Esophagus muscularis mucosa (tissue), 4 donors: ENCODE data around the gene ZNF774. TPM values are rescaled to one million over a fixed set of nuclear protein-coding genes. Genes with fewer than 3 reads are reported as not detected.

ENCODE experiments used
- DNase-seq: peaks from one replicate; pipeline ENCODE4 v3.0.0-alpha.2; 2017; ENCODE audit errors: extremely low spot score
- H3K27ac ChIP-seq, 4 donors: fragments of 200-600 bp; sonication (generic); replicated peaks in 1 of 4; 1 replicate in 3 of 4; 2 replicates in 1 of 4; pipeline ENCODE4 v1.5.1; 2016 to 2019; ENCODE audit warnings: mild to moderate bottlenecking in 1 of 4
- H3K27me3 ChIP-seq, 4 donors: fragments of 200-600 bp; sonication (generic); one replicate each; pipeline versions ENCODE4 v1.5.1 to v1.6.0; 2016 to 2019
- H3K36me3 ChIP-seq, 4 donors: fragments of 200-600 bp; sonication (generic); one replicate each; pipeline ENCODE4 v1.5.1; 2016 to 2019
- H3K4me1 ChIP-seq, 4 donors: fragments of 200-600 bp; sonication (generic); one replicate each; pipeline ENCODE4 v1.5.1; 2016 to 2019
- H3K4me3 ChIP-seq, 4 donors: fragments of 200-600 bp; sonication (generic); 1 replicate in 2 of 4; 2 replicates in 2 of 4; pipeline ENCODE4 v1.5.1; 2016 to 2019; ENCODE audit warnings: mild to moderate bottlenecking in 4 of 4, moderate library complexity in 1 of 4
- H3K9me3 ChIP-seq, 4 donors: fragments of 200-600 bp; sonication (generic); 1 replicate in 3 of 4; 2 replicates in 1 of 4; pipeline ENCODE4 v1.5.1; 2016 to 2019
- EP300 ChIP-seq: sonication (generic); formaldehyde crosslinking; IDR thresholded peaks from one replicate; pipeline ENCODE4 v1.6.1; 2017; ENCODE audit warnings: antibody characterized with exemption
- POLR2A ChIP-seq: fragments of 450-650 bp; IDR thresholded peaks from one replicate; pipeline ENCODE4 v1.6.1; 2017; ENCODE audit warnings: antibody characterized with exemption, moderate library complexity, mild to moderate bottlenecking, low read depth
- POLR2AphosphoS5 ChIP-seq, 2 donors: sonication (generic); formaldehyde crosslinking; IDR thresholded peaks; one replicate each; pipeline ENCODE4 v1.6.1; 2017; ENCODE audit warnings: antibody characterized with exemption in 2 of 2
- WGBS: methylation state at CpG from one replicate; pipeline ENCODE4 v1.1.5; 2018; 5-methylcytosine and 5-hydroxymethylcytosine counted together
- intact Hi-C: fragments of 100-400 bp; cut with DNase I; formaldehyde crosslinking; loops from one replicate; pipeline ENCODE4 v1.15.1; 2023
- total RNA-seq, 4 donors: library from RNA; depleted of rRNA; stranded (reverse); fragments of >200 nt; gene quantifications; one replicate each; pipeline versions ENCODE4 v1.1.0 to v1.2.1, GENCODE V29; 2016
- TF ChIP-seq, protein P1 (sequence below), 3 experiments: fragments of 200-600 bp in 2 of 3; fragments of 450-650 bp in 1 of 3; sonication (generic) in 2 of 3; IDR thresholded peaks; one replicate each; pipeline ENCODE4 v1.5.1; 2017 to 2019; ENCODE audit warnings: antibody characterized with exemption in 3 of 3, mild to moderate bottlenecking in 2 of 3, moderate library complexity in 1 of 3

The ZNF774 gene
- total RNA-seq, 4 donors from 2014 or later = 1.5 to 2.3 (median 1.7) TPM

DNA sequence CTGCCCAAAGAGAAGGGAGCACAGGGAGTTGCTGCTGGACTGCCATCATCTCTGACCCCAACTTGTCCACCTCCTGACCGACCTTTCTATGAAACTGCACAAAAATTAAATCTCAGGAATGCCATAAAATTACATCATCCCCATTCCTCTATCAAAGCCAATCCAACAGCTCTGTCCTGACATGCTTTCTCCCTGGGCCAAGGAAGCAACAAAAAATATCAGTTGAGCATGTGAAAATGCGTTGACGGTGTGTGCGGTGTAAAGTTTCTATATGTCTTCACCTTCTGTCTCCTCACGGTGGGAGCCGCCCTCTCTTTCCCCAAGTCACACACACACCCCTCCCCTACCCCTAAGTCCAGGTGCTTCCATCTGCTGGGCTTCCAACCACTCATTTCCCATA lies 3.6 kb upstream of the ZNF774 start:
- H3K36me3 ChIP-seq = no peaks in the 10 kb centered on the region
- no peak for TF ChIP-seq POLR2A
- no peak for TF ChIP-seq POLR2AphosphoS5 (IDR thresholded peaks at IDR 0.05)
- no peak for TF ChIP-seq EP300
- TF ChIP-seq, protein P1, sequence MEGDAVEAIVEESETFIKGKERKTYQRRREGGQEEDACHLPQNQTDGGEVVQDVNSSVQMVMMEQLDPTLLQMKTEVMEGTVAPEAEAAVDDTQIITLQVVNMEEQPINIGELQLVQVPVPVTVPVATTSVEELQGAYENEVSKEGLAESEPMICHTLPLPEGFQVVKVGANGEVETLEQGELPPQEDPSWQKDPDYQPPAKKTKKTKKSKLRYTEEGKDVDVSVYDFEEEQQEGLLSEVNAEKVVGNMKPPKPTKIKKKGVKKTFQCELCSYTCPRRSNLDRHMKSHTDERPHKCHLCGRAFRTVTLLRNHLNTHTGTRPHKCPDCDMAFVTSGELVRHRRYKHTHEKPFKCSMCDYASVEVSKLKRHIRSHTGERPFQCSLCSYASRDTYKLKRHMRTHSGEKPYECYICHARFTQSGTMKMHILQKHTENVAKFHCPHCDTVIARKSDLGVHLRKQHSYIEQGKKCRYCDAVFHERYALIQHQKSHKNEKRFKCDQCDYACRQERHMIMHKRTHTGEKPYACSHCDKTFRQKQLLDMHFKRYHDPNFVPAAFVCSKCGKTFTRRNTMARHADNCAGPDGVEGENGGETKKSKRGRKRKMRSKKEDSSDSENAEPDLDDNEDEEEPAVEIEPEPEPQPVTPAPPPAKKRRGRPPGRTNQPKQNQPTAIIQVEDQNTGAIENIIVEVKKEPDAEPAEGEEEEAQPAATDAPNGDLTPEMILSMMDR (IDR thresholded peaks at IDR 0.05) = no peak
- no peak overlapping the region for H3K27ac ChIP-seq
- H3K27me3 ChIP-seq = no peaks in the 10 kb centered on the region
- no peak overlapping the region for H3K4me3 ChIP-seq
- no peak for DNase-seq
- intact Hi-C loops = no loop called here
- WGBS = 90% methylated on average over 6 of the region's 6 CpGs
- peaks cover 9 to 14% (median 11%) of the 10 kb centered on the region in 4 donors for H3K4me1 ChIP-seq
- H3K9me3 ChIP-seq = no peaks in the 10 kb centered on the region

DNA sequence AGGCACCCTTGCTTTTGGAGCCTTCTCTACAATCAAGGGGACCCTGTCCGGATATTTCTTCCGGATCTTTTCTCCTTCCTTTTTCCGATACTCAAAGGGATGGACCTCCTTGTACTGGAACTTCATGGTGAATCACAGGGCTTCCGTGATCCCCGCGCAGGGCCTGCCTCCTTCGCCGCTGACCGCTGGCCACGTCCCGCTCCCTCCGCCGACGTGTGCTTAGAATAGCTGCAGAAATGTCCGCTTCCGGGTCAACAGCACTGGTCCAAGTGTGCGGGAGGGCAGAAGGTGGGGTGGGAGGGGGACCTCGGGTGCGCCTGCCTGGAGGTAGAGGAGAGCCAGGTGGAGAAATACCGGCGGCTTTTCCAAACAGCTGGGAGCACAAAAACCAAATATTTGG lies 3.0 kb upstream of the ZNF774 start:
- H3K27ac ChIP-seq = no peak overlapping the region
- peaks cover 9 to 14% (median 11%) of the 10 kb centered on the region in 4 donors for H3K4me1 ChIP-seq
- H3K4me3 ChIP-seq = no peak overlapping the region
- 96% methylated on average over 21 of the region's 21 CpGs for WGBS
- intact Hi-C loops = no loop called here
- no peak for DNase-seq
- TF ChIP-seq POLR2AphosphoS5 (IDR thresholded peaks at IDR 0.05) (no peak), POLR2A (no peak), EP300 (no peak)
- TF ChIP-seq, protein P1 (IDR thresholded peaks at IDR 0.05) = no peak
- no peaks in the 10 kb centered on the region for H3K9me3 ChIP-seq
- H3K27me3 ChIP-seq = no peaks in the 10 kb centered on the region
- no peaks in the 10 kb centered on the region for H3K36me3 ChIP-seq

DNA sequence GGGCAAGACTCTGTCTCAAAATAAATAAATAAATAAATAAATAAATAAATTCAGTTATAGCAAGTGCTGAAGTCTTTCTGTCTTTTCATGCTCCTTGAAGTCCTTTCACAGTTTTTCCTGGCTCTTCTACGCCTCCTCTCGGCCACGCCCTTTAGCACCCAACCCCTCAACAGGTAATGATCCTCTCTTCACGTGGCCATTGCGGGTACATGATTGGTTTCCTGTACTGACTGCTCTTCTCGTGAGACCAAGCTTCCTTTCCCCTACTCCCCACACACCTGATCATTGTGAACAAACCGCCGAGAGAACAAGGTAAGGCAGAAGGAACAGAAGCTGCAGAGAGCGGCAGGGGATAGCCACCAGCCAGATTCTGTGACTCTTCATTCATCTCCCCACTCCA lies 2.3 kb upstream of the ZNF774 start:
- DNase-seq = no peak
- TF ChIP-seq POLR2A (no peak), EP300 (no peak), POLR2AphosphoS5 (IDR thresholded peaks at IDR 0.05) (no peak)
- TF ChIP-seq, protein P1 (IDR thresholded peaks at IDR 0.05) = no peak
- no peaks in the 10 kb centered on the region for H3K27me3 ChIP-seq
- H3K4me3 ChIP-seq = no peak overlapping the region
- 86% methylated on average over 9 of the region's 9 CpGs for WGBS
- peaks cover 9 to 14% (median 11%) of the 10 kb centered on the region in 4 donors for H3K4me1 ChIP-seq
- no peaks in the 10 kb centered on the region for H3K9me3 ChIP-seq
- no peak overlapping the region for H3K27ac ChIP-seq
- H3K36me3 ChIP-seq = no peaks in the 10 kb centered on the region
- intact Hi-C loops = no loop called here

DNA sequence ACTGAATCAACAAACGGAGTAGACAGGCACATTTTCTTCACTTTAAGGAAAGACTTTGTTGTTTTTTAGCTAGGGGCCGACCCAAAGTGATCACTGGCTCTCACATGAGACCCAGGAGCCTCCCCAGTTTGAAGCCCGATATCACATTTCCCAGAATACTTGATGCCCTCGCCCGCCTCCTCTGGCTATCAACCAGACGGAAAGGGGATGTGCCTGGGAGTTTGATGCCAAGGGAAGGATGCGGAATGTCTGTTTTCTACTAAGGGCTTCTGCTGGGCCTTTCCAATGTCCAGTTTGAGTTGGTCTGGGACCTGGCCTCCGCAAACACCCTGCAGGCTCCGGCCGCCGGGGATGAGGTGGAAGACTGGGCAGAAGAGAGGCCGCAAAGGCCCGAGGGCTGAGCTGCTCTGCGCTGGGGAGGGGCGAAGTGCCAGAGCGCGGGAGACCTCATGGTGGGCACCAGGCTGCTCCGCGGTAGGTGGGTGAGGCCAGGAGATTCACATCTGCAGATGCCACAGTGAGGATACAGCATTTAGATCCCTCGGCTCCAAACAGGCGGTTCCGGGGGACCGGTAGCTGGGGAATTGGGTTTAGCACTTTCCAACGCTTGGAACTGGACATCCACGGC lies 491 bp upstream of the ZNF774 start:
- H3K27me3 ChIP-seq = no peaks in the 10 kb centered on the region
- TF ChIP-seq POLR2AphosphoS5 (IDR thresholded peaks at IDR 0.05) (no peak), POLR2A (no peak), EP300 (no peak)
- TF ChIP-seq, protein P1 (IDR thresholded peaks at IDR 0.05) = no peak
- intact Hi-C loops = no loop called here
- no peak for DNase-seq
- no peaks in the 10 kb centered on the region for H3K9me3 ChIP-seq
- WGBS = 37% methylated on average over 20 of the region's 25 CpGs
- H3K4me1 ChIP-seq = peaks cover 9 to 14% (median 11%) of the 10 kb centered on the region in 4 donors
- H3K27ac ChIP-seq = peak overlapping the region in 1 of 4 donors; percentile 84
- H3K4me3 ChIP-seq = peak overlapping the region; percentile 73 to 97 (median 83)
- H3K36me3 ChIP-seq = peaks cover 0 to 5% (median 0%) of the 10 kb centered on the region in 4 donors

DNA sequence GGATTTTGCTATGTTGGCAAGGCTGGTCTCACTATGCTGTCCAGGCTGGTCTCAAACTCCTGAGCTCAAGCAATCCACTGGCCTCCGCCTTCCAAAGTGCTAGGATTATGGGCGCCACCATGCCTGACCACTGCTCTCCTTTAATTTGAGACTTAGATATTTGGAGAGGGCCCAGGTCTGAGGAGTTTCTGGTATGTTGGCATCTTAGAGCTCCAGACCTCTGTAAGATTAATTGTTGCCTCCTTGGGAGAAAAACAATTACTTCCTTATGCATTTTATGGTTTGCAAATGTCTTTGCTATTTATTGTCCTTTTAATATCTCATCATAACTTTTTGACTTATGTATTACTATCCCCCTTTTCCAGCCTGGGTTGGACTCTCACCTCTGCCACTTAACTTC lies 2.9 kb downstream of the ZNF774 start:
- Histone ChIP-seq H3K4me1 (peaks cover 9 to 14% (median 11%) of the 10 kb centered on the region in 4 donors), H3K4me3 (no peak overlapping the region), H3K27me3 (no peaks in the 10 kb centered on the region), H3K9me3 (no peaks in the 10 kb centered on the region), H3K27ac (no peak overlapping the region), H3K36me3 (peaks cover 0 to 12% (median 0%) of the 10 kb centered on the region in 4 donors)
- intact Hi-C loops = no loop called here
- TF ChIP-seq, protein P1 (IDR thresholded peaks at IDR 0.05) = no peak
- TF ChIP-seq POLR2A (no peak), EP300 (no peak), POLR2AphosphoS5 (IDR thresholded peaks at IDR 0.05) (no peak)
- no peak for DNase-seq
- 97% methylated on average over 2 of the region's 2 CpGs for WGBS
